Measurements from ENCODE around the gene ID2. TPM values are rescaled to one million over a fixed set of nuclear protein-coding genes. Genes with fewer than 3 reads are reported as not detected.

ID2 gene
- total and polyA plus RNA-seq, 2 of the 13 experiments (the other 11 are each of a cell fraction or from before 2014, with no cell fraction given): 214 to 719 TPM

DNA sequence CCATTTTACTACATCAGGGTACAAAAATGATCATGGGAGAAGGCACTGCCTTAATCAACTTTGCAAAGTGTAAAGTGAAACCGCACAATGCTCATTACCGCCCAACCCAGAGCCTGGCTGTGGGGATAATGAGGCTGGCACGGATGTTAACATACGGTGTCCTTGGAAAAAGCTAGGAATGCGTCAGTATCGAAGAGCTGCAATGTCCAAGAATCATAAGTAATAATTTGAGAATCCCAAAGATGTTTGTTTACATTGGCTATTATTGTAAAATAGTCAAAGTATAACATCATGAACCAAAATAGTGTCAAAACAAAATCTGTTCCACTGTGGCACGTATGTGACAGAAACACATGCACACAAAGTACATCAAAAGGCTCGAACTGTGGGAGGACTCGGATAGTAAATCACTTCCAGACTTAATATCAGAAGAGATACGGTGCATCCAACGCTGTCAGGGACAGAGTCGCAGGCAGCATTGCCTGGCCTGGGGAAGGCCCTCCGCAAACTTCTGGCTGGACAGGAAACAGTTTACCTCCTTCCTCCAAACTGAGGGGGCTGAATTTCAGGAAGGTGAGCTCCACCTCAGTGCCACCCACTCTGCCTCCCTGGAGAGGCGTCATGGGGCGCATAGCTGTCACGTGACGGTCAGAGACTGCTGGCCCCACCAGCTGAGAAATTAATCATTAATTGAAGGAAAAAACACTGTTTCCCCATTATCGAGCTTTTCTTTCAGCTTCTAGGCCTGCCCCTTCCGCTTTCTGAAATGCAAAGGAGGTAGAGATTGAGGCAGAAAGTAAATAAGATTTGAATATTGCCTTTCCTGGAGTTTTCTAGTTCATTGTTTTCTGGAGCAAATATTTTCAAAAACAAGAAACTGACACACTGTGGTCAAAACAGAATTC is 1.8 kb upstream of the ID2 start (continued):
- TF ChIP-seq, protein P1, sequence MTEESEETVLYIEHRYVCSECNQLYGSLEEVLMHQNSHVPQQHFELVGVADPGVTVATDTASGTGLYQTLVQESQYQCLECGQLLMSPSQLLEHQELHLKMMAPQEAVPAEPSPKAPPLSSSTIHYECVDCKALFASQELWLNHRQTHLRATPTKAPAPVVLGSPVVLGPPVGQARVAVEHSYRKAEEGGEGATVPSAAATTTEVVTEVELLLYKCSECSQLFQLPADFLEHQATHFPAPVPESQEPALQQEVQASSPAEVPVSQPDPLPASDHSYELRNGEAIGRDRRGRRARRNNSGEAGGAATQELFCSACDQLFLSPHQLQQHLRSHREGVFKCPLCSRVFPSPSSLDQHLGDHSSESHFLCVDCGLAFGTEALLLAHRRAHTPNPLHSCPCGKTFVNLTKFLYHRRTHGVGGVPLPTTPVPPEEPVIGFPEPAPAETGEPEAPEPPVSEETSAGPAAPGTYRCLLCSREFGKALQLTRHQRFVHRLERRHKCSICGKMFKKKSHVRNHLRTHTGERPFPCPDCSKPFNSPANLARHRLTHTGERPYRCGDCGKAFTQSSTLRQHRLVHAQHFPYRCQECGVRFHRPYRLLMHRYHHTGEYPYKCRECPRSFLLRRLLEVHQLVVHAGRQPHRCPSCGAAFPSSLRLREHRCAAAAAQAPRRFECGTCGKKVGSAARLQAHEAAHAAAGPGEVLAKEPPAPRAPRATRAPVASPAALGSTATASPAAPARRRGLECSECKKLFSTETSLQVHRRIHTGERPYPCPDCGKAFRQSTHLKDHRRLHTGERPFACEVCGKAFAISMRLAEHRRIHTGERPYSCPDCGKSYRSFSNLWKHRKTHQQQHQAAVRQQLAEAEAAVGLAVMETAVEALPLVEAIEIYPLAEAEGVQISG (CRISPR knock-in tag; IDR thresholded peaks at IDR 0.05): peak; percentile 78
- TF ChIP-seq NR2C2 (CRISPR knock-in tag; IDR thresholded peaks at IDR 0.05; ENCODE audit: borderline replicate concordance): peak; percentile 62; the same call in 1 of the 2 replicates
- peak; percentile 96 for TF ChIP-seq HNRNPUL1 (IDR thresholded peaks at IDR 0.05; ENCODE audit: low read depth, low read length)
- TF ChIP-seq THAP9 (CRISPR knock-in tag; IDR thresholded peaks at IDR 0.05; ENCODE audit: borderline replicate concordance): peak; percentile 68; the same call in 1 of the 2 replicates
- peak; percentile 79 for TF ChIP-seq ELF1 (CRISPR knock-in tag; IDR thresholded peaks at IDR 0.05)
- peak; percentile 86 for TF ChIP-seq BCL6 (CRISPR knock-in tag; IDR thresholded peaks at IDR 0.05)
- TF ChIP-seq ZNF232 (CRISPR knock-in tag; IDR thresholded peaks at IDR 0.05; ENCODE audit: borderline replicate concordance): 0 out of 2 replicates have a peak, but pooled peaks have one; percentile 83
- TF ChIP-seq YEATS4 (CRISPR knock-in tag; IDR thresholded peaks at IDR 0.05; ENCODE audit: borderline replicate concordance): peak; percentile 61; the same call in 1 of the 2 replicates
- TF ChIP-seq GRHL1 (CRISPR knock-in tag; conservative IDR thresholded peaks at IDR 0.05): no peak
- 0 out of 2 replicates have a peak, but pooled peaks have one; percentile 31 for TF ChIP-seq FLYWCH1 (CRISPR knock-in tag; IDR thresholded peaks at IDR 0.05)
- TF ChIP-seq, protein P2, sequence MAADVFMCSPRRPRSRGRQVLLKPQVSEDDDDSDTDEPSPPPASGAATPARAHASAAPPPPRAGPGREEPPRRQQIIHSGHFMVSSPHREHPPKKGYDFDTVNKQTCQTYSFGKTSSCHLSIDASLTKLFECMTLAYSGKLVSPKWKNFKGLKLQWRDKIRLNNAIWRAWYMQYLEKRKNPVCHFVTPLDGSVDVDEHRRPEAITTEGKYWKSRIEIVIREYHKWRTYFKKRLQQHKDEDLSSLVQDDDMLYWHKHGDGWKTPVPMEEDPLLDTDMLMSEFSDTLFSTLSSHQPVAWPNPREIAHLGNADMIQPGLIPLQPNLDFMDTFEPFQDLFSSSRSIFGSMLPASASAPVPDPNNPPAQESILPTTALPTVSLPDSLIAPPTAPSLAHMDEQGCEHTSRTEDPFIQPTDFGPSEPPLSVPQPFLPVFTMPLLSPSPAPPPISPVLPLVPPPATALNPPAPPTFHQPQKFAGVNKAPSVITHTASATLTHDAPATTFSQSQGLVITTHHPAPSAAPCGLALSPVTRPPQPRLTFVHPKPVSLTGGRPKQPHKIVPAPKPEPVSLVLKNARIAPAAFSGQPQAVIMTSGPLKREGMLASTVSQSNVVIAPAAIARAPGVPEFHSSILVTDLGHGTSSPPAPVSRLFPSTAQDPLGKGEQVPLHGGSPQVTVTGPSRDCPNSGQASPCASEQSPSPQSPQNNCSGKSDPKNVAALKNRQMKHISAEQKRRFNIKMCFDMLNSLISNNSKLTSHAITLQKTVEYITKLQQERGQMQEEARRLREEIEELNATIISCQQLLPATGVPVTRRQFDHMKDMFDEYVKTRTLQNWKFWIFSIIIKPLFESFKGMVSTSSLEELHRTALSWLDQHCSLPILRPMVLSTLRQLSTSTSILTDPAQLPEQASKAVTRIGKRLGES (CRISPR knock-in tag; IDR thresholded peaks at IDR 0.05; ENCODE audit: borderline replicate concordance): peak; percentile 87; the same call in 1 of the 2 replicates
- peak; percentile 44; the same call in 1 of the 2 replicates for TF ChIP-seq ZNF281 (CRISPR knock-in tag; IDR thresholded peaks at IDR 0.05; ENCODE audit: borderline replicate concordance)

Measured in HepG2 (cell line).